HepG2 (cell line): Measurements from ENCODE around the gene VCP. TPM values are rescaled to one million over a fixed set of nuclear protein-coding genes. Genes with fewer than 3 reads are reported as not detected.

Source experiments
- ATF7-NPFF ChIP-seq: sonication (generic); formaldehyde crosslinking; IDR thresholded peaks from 2 replicates; pipeline ENCODE4 v1.8.1; 2023; ENCODE audit warnings: mild to moderate bottlenecking, low read depth, missing genetic modification reagents, moderate library complexity
- BORCS8-MEF2B ChIP-seq: sonication (generic); formaldehyde crosslinking; IDR thresholded peaks from 2 replicates; pipeline ENCODE4 v1.8.0; 2022; ENCODE audit warnings: mild to moderate bottlenecking, missing genetic modification reagents
- CBX5 ChIP-seq: sonication (generic); formaldehyde crosslinking; IDR thresholded peaks from 2 replicates; pipeline ENCODE4 v1.4.0; 2020; ENCODE audit warnings: missing genetic modification reagents, borderline replicate concordance
- GPN1 ChIP-seq: sonication (generic); formaldehyde crosslinking; IDR thresholded peaks from 2 replicates; pipeline ENCODE4 v1.5.1; 2020; ENCODE audit warnings: missing genetic modification reagents, borderline replicate concordance
- HDAC2 ChIP-seq: sonication (generic); formaldehyde crosslinking; IDR thresholded peaks from 2 replicates; pipeline ENCODE4 v1.4.0; 2020; ENCODE audit warnings: missing genetic modification reagents
- HMGXB3 ChIP-seq: sonication (generic); formaldehyde crosslinking; IDR thresholded peaks from 2 replicates; pipeline ENCODE4 v1.4.0; 2020; ENCODE audit warnings: missing genetic modification reagents, borderline replicate concordance
- HNF4A ChIP-seq: sonication (generic); formaldehyde crosslinking; IDR thresholded peaks from 2 replicates; pipeline ENCODE4 v1.4.0; 2020; ENCODE audit warnings: missing genetic modification reagents
- HOXD1 ChIP-seq: sonication (generic); formaldehyde crosslinking; IDR thresholded peaks from 2 replicates; pipeline ENCODE4 v1.5.0; 2020; ENCODE audit warnings: missing genetic modification reagents
- IKZF5 ChIP-seq: IDR thresholded peaks from 2 replicates; pipeline ENCODE4 v1.6.1; 2018; ENCODE audit warnings: missing genetic modification reagents, mild to moderate bottlenecking, missing compliant biosample characterization
- KLF16 ChIP-seq, 2 experiments: sonication (generic) in 1 of 2; formaldehyde crosslinking in 1 of 2; IDR thresholded peaks; 2 replicates each; pipeline versions ENCODE4 v1.6.1 to v1.8.0; 2016 to 2023; ENCODE audit warnings: missing genetic modification reagents in 2 of 2, missing compliant biosample characterization in 1 of 2
- MEIS1 ChIP-seq: sonication (generic); formaldehyde crosslinking; IDR thresholded peaks from 2 replicates; pipeline ENCODE4 v1.9.0; 2021; ENCODE audit warnings: mild to moderate bottlenecking, missing genetic modification reagents, moderate library complexity, borderline replicate concordance
- NAIF1 ChIP-seq: sonication (generic); formaldehyde crosslinking; IDR thresholded peaks from 2 replicates; pipeline ENCODE4 v1.5.0; 2020; ENCODE audit warnings: mild to moderate bottlenecking, missing genetic modification reagents, borderline replicate concordance
- NRL ChIP-seq: sonication (generic); formaldehyde crosslinking; IDR thresholded peaks from 2 replicates; pipeline ENCODE4 v1.5.0; 2020; ENCODE audit warnings: missing genetic modification reagents, mild to moderate bottlenecking, moderate library complexity, borderline replicate concordance
- RFX1 ChIP-seq: fragments of 450-650 bp; IDR thresholded peaks from 2 replicates; pipeline ENCODE4 v1.6.1; 2017
- SMAD1 ChIP-seq: sonication (generic); formaldehyde crosslinking; IDR thresholded peaks from 2 replicates; pipeline ENCODE4 v1.4.0; 2020; ENCODE audit warnings: missing genetic modification reagents, low read depth, mild to moderate bottlenecking, borderline replicate concordance
- SMAD3 ChIP-seq: sonication (generic); formaldehyde crosslinking; IDR thresholded peaks from 2 replicates; pipeline ENCODE4 v1.4.0; 2020; ENCODE audit warnings: missing genetic modification reagents
- TAF1 ChIP-seq: sonication (generic); formaldehyde crosslinking; IDR thresholded peaks from 2 replicates; pipeline ENCODE4 v1.4.0; 2020; ENCODE audit warnings: missing genetic modification reagents
- TBL1XR1 ChIP-seq: fragments of 150-350 bp; IDR thresholded peaks from 2 replicates; pipeline ENCODE4 v1.6.1; 2014; ENCODE audit warnings: borderline replicate concordance, low read length; ENCODE audit not compliant: partially characterized antibody
- ZNF20 ChIP-seq: sonication (generic); formaldehyde crosslinking; IDR thresholded peaks from 2 replicates; pipeline ENCODE4 v1.4.0; 2020; ENCODE audit warnings: mild to moderate bottlenecking, moderate library complexity, missing genetic modification reagents
- ZNF264 ChIP-seq: sonication (generic); formaldehyde crosslinking; IDR thresholded peaks from 2 replicates; pipeline ENCODE4 v1.4.0; 2020; ENCODE audit warnings: missing genetic modification reagents
- ZNF329 ChIP-seq: sonication (generic); formaldehyde crosslinking; IDR thresholded peaks from 2 replicates; pipeline ENCODE4 v1.9.0; 2021; ENCODE audit warnings: low read depth, mild to moderate bottlenecking, missing genetic modification reagents
- ZNF343 ChIP-seq: sonication (generic); formaldehyde crosslinking; IDR thresholded peaks from 2 replicates; pipeline ENCODE4 v1.4.0; 2020; ENCODE audit warnings: mild to moderate bottlenecking, missing genetic modification reagents
- ZNF354B ChIP-seq: sonication (generic); formaldehyde crosslinking; IDR thresholded peaks from 2 replicates; pipeline ENCODE4 v1.8.0; 2022; ENCODE audit warnings: mild to moderate bottlenecking, missing genetic modification reagents
- ZNF720 ChIP-seq: sonication (generic); formaldehyde crosslinking; IDR thresholded peaks from 2 replicates; pipeline ENCODE4 v1.4.0; 2020; ENCODE audit warnings: missing genetic modification reagents
- ZSCAN20 ChIP-seq: sonication (generic); formaldehyde crosslinking; IDR thresholded peaks from 2 replicates; pipeline ENCODE4 v1.4.0; 2020; ENCODE audit warnings: missing genetic modification reagents, mild to moderate bottlenecking, borderline replicate concordance
- polyA plus RNA-seq, 8 experiments: library from polyadenylated mRNA; depleted of rRNA in 3 of 8; stranded (reverse) in 7 of 8; unstranded in 1 of 8; fragments of >200 nt; fragmentation: Illumina TruSeq in 4 of 8; extraction: Trizol in 4 of 8; gene quantifications; 2 replicates each; pipeline versions ENCODE4 v1.2.1 to v1.2.3, GENCODE V29; 2011 to 2016; ENCODE audit warnings: low read depth in 4 of 8, missing spikeins in 1 of 8, mixed read lengths in 1 of 8; ENCODE audit not compliant: insufficient read depth in 1 of 8
- total RNA-seq, 5 experiments: library from RNA; depleted of rRNA; stranded (reverse); fragments of >200 nt; fragmentation: Illumina TruSeq; extraction: Trizol; gene quantifications; 2 replicates each; pipeline ENCODE4 v1.2.3, GENCODE V29; 2016; ENCODE audit warnings: low read depth in 1 of 5

Gene VCP
- total and polyA plus RNA-seq, 2 of the 13 experiments (the other 11 are each of a cell fraction or from before 2014, with no cell fraction given) = 143 to 391 TPM

DNA sequence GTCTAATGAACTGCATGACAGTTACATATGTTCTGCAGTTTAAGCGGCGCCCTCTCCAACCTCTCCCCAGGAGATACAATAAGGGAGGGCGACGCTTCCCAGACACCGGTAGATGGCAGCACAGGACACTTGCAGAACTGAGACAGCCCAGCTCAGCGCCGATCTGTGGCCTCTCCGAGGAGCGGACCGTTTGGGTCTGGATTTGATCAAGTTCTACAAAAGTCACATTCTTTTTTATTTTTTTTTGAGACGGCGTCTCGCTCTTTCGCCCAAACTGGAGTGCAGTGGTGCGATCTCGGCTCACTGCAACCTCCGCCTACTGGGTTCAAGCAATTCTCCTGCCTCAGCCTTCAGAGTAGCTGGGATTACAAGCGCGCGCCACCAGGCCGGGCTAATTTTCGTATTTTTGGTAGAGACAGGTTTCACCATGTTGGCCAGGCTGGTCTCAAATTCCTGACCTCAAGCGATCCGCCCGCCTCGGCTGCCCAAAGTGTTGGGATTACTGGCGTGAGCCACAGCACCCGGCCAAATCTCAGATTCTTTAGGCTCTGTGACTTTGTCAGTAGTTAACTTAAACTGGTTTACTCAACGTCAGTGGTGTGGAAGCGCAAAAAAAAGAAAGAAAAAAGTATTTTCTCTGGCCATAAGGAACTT, 44.6 kb upstream of the VCP start (continued):
- TF ChIP-seq HMGXB3 (no peak), ZNF329 (CRISPR knock-in tag) (no peak), MEIS1 (CRISPR knock-in tag) (0 out of 2 replicates have a peak, but pooled peaks have one; percentile 7), HDAC2 (CRISPR knock-in tag) (no peak), IKZF5 (0 out of 2 replicates have a peak, but pooled peaks have one; percentile 37), CBX5 (CRISPR knock-in tag) (0 out of 2 replicates have a peak, but pooled peaks have one; percentile 36), TAF1 (CRISPR knock-in tag) (no peak), ZNF354B (no peak), ZNF264 (CRISPR knock-in tag) (no peak), SMAD3 (no peak), ATF7-NPFF (CRISPR knock-in tag) (no peak), KLF16 (CRISPR knock-in tag; IDR thresholded peaks at IDR 0.05) (0 out of 4 replicates have a peak, but pooled peaks of 1 of the 2 experiments have one; percentile 32), NAIF1 (CRISPR knock-in tag) (no peak), GPN1 (CRISPR knock-in tag) (no peak), ZNF720 (CRISPR knock-in tag) (no peak), NRL (CRISPR knock-in tag) (no peak; the same call in 1 of the 2 replicates), ZNF20 (no peak), TBL1XR1 (no peak), ZSCAN20 (no peak), RFX1 (no peak), HOXD1 (CRISPR knock-in tag) (no peak), HNF4A (CRISPR knock-in tag) (no peak), SMAD1 (CRISPR knock-in tag) (0 out of 2 replicates have a peak, but pooled peaks have one; percentile 52), BORCS8-MEF2B (CRISPR knock-in tag) (no peak), ZNF343 (CRISPR knock-in tag) (no peak)
